Measurements from ENCODE around the gene USP33.
"Not testable (repeated sequence)": the region's sequence is repeated elsewhere in the genome, so short reads cannot be mapped to it uniquely, and the experiment has no call there.

USP33 gene

DNA sequence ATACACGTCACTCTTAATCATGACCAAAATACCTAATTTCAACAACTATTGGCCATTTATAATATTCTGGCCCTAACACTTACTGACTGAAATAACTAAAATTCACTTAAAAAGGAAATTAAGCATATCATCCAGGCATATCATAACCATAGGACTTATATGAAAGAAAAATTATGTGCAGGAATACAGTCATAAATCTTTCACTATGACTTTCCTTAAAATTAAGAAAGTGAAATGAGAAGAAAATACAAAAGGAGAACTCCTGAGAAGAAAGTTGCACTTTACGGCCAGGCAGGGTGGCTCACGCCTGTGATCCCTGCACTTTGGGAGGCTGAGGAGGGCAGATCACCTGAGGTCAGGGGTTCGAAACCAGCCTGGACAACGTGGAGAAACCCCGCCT, 86.6 kb downstream of the USP33 start:
- in situ Hi-C loops (cut with HindIII; ENCODE audit: low sequenced_read_pairs) = no loop called here

GRCh38 chr1:77672374-77672773, 87.3 kb downstream of the USP33 start:
- in situ Hi-C loops (cut with HindIII; ENCODE audit: low sequenced_read_pairs) = no loop called here

GRCh38 chr1:77671836-77672235, 87.8 kb downstream of the USP33 start:
- in situ Hi-C loops (cut with HindIII; ENCODE audit: low sequenced_read_pairs) = no loop called here

DNA sequence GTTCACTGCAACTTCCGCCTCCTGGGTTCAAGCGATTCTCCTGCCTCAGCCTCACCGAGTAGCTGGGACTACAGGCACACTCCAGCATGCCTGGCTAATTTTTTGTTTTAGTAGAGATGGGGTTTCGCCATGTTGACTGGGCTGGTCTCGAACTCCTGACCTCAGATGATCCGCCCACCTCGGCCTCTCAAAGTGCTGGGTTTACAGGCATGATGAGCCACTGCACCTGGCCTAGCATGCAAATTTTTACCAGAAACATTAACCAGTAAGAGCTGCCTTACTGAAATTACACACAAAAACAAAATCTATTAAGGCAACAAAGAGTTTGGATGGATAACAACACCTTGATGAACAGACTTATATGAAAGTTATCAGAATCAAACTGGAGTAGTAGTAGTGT, 89.3 kb downstream of the USP33 start:
- in situ Hi-C loops (cut with HindIII; ENCODE audit: low sequenced_read_pairs) = no loop called here

DNA sequence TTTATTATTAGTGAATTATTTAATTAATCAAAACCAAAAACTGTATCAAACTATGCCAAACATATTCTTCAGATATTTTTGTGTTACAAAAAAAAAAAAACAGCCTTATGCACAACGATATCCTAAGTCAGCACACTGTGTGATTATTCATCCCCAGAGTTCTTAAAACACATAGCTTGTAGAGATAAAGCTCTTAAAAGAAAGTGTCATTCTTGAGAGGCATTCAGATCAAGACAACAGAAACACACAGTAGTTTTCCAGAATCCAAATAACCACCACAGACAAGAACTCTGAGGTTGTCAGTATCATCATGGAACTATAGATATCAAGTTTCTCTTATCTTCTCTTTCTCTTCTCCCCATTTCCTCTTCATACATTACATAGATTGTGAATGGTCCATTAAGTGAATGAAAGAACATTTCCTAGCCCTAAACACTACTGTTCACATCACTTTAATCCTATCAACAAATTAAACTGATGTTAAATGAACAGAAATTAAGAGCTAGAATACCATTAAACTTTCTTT, 90.7 kb downstream of the USP33 start:
- in situ Hi-C loops (cut with HindIII; ENCODE audit: low sequenced_read_pairs) = no loop called here

DNA sequence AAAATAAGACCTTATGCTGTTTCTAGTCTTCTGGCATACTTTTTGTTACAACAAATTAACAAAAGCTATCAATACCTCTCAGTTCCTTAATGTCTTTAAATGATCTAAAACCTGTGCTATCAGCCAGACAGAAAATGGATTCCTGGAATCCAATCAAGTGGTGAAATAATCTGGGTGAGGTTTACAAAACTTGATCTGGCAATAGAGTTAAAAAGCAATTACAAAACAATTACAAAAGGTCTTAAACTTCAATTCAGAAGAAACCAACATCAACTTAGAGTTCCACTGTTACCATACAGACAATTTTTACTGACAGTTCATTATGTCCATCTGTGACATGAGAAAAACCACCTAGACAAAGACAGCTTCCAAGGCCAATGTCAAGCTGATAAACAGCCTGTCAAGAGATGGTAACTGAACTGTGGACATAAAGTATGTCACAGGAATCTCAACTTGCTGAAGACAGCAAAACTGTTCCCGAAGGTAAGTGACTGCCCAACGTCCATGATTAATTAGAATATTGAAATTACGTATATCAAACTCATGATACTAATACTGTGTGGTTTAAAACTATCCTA, 94.6 kb downstream of the USP33 start:
- in situ Hi-C loops (cut with HindIII; ENCODE audit: low sequenced_read_pairs) = no loop called here

GRCh38 chr1:77661696-77662095, 98.0 kb downstream of the USP33 start:
- in situ Hi-C loops (cut with HindIII; ENCODE audit: low sequenced_read_pairs) = no loop called here

DNA sequence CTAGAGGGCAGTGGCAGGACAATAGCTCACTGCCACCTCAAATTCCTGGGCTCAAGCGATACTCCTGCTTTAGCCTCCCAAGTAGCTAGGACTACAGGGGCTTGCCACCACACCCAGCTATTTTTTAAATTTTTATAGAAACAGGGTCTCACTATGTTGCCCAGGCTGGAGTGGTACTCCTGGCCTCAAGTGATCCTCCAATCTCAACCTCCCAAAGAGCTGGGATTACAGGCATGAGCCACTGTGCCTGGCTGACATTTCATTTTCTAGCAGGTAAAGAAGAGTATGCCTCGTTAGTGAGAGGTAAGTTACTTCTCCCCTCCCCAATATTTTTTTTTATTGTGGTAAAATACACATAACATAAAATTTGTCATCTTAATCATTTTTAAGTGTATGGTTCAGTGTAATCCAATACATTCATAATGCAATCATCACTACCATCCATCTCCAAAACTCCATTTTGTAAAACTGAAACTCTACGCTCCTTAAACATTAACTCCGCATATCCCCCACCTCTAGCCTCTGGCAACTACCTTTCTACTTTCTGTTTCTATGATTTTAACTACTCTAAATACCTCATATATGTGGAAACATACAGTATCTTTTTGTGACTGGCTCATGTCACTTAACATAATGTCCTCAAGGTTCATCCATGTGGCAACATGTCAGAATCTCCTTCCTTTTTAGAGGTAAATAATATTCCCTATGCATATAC, 99.6 kb downstream of the USP33 start:
- in situ Hi-C loops (cut with HindIII; ENCODE audit: low sequenced_read_pairs) = no loop called here

DNA sequence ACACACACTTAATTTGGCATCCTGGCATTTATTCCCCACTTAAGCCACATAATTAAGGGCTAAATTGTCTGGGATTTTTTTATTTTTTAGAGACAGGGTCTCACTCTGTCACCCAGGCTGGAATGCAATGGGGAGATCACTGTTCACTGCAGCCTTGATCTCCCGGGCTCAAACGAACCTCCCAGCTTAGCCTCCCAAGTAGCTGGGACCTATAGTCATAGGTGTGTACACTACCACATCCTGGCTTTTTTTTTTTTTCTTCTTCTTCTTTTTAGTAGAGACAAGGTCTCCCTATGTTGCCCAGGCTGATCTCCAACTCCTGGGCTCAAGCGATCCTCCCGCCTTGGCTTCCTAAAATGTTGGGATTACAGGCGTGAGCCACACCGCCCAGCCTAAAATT, 101.4 kb downstream of the USP33 start:
- in situ Hi-C loops (cut with HindIII; ENCODE audit: low sequenced_read_pairs) = no loop called here

- in situ Hi-C loops (cut with HindIII; ENCODE audit: low sequenced_read_pairs) = no loop called here
These were observed 104.1 kb downstream of the USP33 start for GRCh38 chr1:77655431-77655974.

DNA sequence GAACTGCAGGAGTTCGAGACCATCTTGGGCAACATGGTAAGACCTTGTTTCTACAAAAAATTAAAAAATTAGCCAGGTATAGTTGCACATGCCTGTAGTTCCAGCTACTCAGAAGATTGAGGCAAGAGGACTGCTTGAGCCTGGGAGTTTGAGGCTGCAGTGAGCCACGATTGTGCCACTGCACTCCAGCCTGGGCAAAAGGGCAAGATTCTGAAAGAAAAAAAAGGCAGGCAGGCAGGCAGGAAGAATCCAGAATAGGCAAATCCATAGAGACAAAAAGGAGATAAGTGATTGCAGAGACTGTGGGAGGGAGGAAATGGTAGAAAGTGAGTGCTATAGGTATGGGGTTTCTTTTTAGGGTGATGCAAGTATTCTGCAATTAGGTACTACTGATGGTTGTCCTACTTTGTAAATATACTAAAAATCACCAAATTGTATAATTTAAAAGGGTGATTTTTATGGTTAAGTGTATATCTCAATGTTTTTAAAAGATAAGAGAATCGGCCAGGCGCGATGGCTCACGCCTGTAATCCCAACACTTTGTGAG, 106.6 kb downstream of the USP33 start:
- in situ Hi-C loops (cut with HindIII; ENCODE audit: low sequenced_read_pairs) = no loop called here

DNA sequence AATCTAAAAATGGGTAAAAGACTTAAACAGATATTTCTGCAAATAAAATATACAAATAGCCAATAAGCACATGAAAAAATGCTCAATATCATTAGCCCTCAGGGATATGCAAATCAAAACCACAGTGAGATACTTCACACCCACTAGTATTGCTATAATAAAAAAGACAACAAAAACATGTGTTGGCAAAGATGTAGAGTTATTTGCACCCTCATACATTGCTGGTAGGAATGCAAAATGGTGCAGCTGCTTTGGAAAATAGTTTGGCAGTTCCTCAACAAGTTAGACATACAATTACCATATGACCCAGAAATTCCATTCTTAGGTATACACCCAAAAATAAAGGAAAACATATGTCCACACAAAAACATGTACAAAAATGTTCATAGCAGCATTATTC, 107.4 kb downstream of the USP33 start:
- in situ Hi-C loops (cut with HindIII; ENCODE audit: low sequenced_read_pairs) = no loop called here

GRCh38 chr1:77649127-77649526, 110.5 kb downstream of the USP33 start:
- in situ Hi-C loops (cut with HindIII; ENCODE audit: low sequenced_read_pairs) = no loop called here

GRCh38 chr1:77646224-77646623, 113.4 kb downstream of the USP33 start:
- in situ Hi-C loops (cut with HindIII; ENCODE audit: low sequenced_read_pairs) = not testable (repeated sequence)
